ENCODE data around the gene CPXM2.

CPXM2 gene

DNA sequence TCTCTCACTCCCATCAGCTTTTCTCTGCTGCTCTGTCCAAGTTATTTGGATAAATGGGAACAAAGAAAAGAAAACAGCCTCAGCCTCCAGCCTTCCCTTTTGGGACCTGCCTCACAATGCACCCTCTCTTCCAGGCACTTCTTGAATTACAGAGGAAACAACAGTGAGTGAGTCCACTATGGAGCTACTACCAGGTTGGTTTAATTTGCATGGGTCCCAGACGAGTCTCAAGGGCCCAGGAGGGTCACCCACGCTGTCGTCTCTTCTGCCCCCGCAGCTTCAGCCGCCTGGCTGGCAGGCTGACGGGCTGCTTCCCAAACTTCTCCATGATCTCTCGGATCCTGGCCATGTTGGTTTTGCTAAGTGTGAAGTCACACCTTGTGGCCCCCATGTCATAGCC is 145.1 kb downstream of the CPXM2 start:
- Histone ChIP-seq H3K36me3 (peaks cover 0 to 13% (median 0%) of the 10 kb centered on the region in 3 donors), H3K4me1 (peaks cover 0 to 9% (median 2%) of the 10 kb centered on the region in 4 donors), H3K27ac (no peak overlapping the region), H3K4me3 (no peak overlapping the region), H3K9me3 (no peaks in the 10 kb centered on the region), H3K27me3 (no peaks in the 10 kb centered on the region)
- TF ChIP-seq CTCF (IDR thresholded peaks at IDR 0.05), result no peak
- intact Hi-C loops (cut with DNase I; ENCODE audit: low total_unique reads), result no loop called here
- DNase-seq, result no peak

- DNase-seq, result no peak
- Histone ChIP-seq H3K9me3 (no peaks in the 10 kb centered on the region), H3K36me3 (peaks cover 0 to 13% (median 0%) of the 10 kb centered on the region in 3 donors), H3K27me3 (no peaks in the 10 kb centered on the region), H3K4me3 (no peak overlapping the region), H3K27ac (no peak overlapping the region), H3K4me1 (peaks cover 0 to 9% (median 2%) of the 10 kb centered on the region in 4 donors)
- TF ChIP-seq CTCF (IDR thresholded peaks at IDR 0.05), result no peak
- intact Hi-C loops (cut with DNase I; ENCODE audit: low total_unique reads), result no loop called here
These were observed 145.5 kb downstream of the CPXM2 start for GRCh38 chr10:123746061-123746460.

- no peak overlapping the region for H3K4me3 ChIP-seq
- H3K9me3 ChIP-seq, result no peaks in the 10 kb centered on the region
- no peak for TF ChIP-seq CTCF (IDR thresholded peaks at IDR 0.05)
- peaks cover 0 to 9% (median 0%) of the 10 kb centered on the region in 3 donors for H3K36me3 ChIP-seq
- H3K4me1 ChIP-seq, result peaks cover 0 to 9% (median 2%) of the 10 kb centered on the region in 4 donors
- intact Hi-C loops (cut with DNase I; ENCODE audit: low total_unique reads), result no loop called here
- DNase-seq, result no peak
- no peaks in the 10 kb centered on the region for H3K27me3 ChIP-seq
- H3K27ac ChIP-seq, result no peak overlapping the region
These were observed 147.4 kb downstream of the CPXM2 start for GRCh38 chr10:123744224-123744536.

DNA sequence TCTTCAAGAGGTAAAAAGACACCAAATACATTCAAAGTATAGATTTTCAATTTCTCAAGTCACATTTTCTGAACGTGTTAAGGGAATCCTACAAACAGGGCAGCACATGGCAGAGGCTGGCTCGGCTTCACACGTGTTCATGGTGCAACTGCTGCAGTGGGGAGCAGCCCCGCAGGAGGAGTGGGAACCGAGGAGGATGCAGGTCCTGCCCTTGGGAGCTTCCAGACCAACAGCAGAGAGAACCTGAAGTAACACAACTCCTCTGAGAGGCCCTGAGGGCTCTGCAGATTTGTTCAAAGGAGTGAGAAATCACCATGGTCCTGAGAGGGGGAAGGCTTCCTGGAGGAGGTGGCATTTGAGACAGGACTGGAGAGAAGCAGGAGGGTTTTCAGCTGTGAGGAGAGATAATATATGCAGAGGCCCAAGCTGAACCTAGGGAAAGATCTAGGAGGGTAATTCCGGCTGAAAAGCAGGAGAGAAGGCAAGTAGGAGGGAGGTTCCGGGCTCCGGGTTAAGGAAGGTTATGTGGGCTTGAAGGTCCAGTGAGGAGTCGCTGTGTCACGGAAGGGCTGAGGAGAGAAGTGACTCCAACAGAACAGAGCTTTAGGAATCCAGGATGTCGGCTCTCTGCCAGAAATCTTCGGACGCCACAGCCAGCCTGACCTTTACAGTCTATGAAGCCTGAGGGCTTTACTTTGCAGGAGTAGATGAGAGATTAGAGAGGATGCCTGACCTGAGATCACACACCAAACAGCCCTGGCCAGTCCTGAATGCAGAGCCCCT is 148.0 kb downstream of the CPXM2 start:
- TF ChIP-seq CTCF (IDR thresholded peaks at IDR 0.05), result no peak
- H3K36me3 ChIP-seq, result peaks cover 0 to 4% (median 0%) of the 10 kb centered on the region in 3 donors
- intact Hi-C loops (cut with DNase I; ENCODE audit: low total_unique reads), result no loop called here
- no peaks in the 10 kb centered on the region for H3K9me3 ChIP-seq
- peaks cover 0 to 9% (median 2%) of the 10 kb centered on the region in 4 donors for H3K4me1 ChIP-seq
- DNase-seq, result no peak
- H3K27me3 ChIP-seq, result no peaks in the 10 kb centered on the region
- H3K27ac ChIP-seq, result no peak overlapping the region
- H3K4me3 ChIP-seq, result no peak overlapping the region

DNA sequence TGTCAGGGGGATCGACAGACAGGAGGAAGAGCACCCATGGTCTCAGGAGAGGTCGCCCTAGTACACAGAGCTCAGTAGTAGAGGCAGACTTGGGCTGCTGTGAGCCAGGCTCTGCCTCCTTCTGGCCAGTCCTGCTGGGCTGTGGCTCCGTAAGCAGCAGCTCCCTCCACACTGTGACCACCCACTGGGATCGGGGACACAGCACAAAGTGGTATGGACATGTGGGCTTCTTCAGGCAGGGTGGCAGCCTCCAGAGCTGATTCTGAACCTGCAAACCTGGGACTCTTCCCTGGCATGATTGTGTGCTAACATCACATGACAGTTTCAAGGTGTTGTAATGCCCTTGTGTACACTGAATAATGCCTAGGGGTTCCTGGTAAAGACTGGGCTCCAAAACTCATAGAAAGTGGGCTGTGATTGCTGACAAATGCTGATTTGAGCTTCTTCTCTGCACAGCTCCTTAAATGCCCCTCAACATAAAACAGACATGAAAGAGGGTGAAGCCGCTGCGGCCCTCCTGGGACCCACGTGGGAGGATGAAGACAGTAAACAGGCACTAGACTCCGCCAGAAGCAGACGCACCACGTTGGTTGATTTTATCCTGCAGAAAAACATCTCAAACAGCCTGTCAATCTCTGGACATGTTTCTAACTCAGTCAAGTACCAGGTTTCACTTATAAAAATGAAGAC is 148.7 kb downstream of the CPXM2 start:
- no peak for TF ChIP-seq CTCF (IDR thresholded peaks at IDR 0.05)
- no peak for DNase-seq
- H3K4me1 ChIP-seq, result peaks cover 0 to 9% (median 2%) of the 10 kb centered on the region in 4 donors
- no peaks in the 10 kb centered on the region for H3K36me3 ChIP-seq
- no peak overlapping the region for H3K27ac ChIP-seq
- no peak overlapping the region for H3K4me3 ChIP-seq
- H3K27me3 ChIP-seq, result no peaks in the 10 kb centered on the region
- intact Hi-C loops (cut with DNase I; ENCODE audit: low total_unique reads), result no loop called here
- no peaks in the 10 kb centered on the region for H3K9me3 ChIP-seq

Data from tibial artery (tissue), 4 donors.